HG03571 (cell line): Measurements from ENCODE around the gene CBX4.

Experiments used
- ATAC-seq: cut with Tn5 transposase; IDR thresholded peaks from one replicate; pipeline ENCODE4 v1.9.1; 2021; ENCODE audit not compliant: unreplicated experiment

Gene CBX4

DNA sequence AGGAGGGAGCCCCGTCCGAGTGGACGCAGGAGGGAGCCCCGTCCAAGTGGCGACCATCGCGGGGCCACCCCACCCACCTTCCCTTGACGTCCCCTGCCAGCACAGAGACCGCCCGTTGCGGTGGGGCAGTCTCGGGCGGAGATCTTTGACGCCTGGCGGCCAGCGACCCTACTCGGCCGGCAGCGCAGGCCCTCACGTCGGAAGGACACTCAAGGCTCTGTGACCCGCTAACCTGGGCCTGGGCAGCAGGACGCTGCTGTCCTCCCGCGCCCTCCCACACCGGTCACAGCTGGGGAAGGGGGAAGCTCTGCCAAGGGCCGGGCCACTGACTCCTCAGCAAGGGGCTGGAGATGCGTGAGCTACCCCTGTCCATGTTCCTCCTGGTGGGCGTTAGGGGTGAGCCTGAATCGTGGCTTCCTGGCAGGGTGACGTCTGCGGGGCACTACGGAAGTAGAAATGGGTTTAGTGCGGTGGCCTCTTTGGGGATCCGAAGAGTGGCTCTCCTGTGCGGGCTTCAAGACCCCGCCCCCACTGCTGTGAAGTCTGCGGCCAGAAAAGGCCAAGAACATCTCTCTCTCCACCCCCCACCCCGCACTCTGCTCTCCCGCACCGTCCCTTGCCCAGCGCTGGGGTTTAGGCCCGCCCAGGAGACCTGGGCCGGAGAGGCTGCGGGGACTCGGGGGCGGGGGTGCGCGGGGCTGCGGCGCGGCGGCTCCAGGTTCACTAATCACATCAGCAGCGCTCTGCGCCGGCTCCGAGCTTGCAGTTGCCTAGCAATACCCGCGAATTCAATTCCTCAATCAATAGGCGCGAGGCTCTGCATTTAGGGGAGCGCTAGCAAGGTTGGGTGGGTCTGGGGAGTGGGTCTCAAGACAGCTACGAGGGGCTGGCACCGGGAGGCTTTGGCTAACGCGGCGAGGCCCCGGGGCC, 48.2 kb downstream of the CBX4 start:
- no peak for ATAC-seq

DNA sequence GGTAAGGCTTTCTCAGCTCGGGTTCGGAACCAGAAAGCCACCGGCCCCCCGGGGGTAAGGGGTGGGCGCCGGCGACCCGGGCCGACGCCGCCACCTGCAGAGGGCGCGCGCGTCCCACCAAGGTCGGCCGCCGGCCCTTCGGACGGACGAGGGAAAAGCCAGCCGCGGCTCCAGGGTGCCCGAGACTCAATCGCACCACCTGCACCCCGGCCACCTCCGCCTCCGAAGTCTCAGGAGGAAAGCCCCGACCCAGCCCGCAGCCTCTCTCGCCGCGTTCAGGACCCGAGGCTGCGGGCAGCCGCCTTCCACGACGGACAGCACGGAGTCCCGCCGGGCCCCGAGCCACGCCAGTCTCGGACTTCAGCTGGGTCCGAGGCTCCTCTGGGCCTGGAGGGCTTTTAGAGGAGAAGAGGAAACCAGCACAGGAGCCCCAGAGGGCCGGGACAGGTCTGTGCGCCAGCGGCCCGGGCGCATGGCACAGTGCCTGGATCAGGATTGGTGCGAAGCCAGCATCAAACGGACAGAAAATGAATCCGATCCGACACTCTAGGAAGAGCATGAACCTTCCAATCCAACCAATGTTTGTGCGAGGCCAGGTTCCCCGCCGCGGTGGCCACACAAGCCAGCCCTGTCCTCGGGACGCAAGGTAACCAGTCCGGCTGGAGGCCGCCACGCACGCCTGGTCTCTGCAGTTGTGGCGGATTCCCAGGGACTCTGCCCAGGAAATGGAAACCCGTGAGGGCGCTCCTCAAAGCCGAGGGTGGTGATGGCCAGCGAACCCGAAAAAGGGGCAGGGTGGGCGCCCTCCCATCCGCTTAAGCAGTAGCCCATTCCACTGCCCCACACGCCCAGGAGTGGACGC, 49.1 kb downstream of the CBX4 start:
- ATAC-seq = no peak

DNA sequence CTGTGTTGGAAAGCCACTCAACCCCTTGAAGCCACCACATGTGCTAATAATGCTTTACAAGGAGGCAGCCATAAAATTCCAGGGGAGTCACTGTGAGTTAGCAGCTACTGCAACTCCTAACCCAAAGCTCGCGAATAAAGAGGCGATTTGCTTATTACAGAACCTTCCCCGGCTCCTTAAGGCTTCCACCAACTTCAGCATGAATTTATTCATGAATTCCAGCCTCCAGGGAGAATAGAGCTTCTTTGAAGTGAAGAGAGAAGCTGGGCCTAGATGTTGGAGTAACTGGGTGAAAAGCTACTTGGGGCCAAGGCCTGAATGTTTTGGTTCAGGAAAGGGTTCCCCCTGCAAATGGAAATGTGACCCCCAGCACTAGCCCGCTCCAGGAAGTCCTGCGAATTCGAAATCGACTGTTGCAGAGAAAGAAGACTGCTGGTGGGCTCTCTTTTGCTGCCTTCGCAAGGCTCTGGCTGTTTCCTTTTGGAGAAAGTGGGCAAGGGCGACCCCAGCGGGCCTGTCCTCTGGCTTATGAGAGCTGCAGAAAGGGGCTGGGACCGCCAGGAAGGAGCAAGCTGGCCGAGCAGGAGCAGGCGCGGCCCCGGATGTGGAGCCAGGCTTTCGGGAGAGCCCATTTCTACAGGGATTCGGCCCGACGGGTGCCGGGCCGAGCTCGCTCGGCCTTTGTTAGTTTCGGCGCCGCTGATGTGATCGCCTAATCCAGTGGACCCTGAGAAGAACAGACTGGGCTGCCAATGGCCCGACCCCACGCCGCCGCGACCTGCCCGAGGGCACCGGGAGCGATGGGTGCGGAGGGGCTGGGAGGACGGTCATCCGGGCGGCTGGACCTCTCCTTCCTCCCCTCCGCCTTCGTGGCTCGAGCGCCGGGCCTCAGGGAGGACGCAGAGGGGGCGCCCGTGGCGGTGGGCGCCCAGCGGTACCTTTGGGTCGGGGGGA, 50.0 kb downstream of the CBX4 start:
- ATAC-seq = no peak

DNA sequence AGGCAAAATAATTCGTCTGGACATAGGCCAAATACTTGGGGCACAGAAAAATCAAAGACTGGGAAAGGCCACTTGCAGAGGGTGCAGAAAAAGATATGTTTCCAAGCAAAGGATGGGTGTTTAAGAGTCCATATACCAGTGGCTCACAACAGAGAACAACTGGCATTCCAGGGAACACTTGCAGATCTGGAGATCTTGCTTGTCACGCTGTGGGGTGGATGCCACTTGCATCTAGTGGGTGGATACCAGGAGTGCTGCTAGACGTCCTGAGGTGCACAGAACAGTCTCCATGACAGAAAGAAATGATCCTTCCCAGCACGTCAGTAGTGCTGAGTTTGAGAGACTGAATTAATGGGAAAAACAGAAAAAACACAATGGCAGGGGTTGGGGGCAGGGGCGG, 50.8 kb downstream of the CBX4 start:
- ATAC-seq = no peak

DNA sequence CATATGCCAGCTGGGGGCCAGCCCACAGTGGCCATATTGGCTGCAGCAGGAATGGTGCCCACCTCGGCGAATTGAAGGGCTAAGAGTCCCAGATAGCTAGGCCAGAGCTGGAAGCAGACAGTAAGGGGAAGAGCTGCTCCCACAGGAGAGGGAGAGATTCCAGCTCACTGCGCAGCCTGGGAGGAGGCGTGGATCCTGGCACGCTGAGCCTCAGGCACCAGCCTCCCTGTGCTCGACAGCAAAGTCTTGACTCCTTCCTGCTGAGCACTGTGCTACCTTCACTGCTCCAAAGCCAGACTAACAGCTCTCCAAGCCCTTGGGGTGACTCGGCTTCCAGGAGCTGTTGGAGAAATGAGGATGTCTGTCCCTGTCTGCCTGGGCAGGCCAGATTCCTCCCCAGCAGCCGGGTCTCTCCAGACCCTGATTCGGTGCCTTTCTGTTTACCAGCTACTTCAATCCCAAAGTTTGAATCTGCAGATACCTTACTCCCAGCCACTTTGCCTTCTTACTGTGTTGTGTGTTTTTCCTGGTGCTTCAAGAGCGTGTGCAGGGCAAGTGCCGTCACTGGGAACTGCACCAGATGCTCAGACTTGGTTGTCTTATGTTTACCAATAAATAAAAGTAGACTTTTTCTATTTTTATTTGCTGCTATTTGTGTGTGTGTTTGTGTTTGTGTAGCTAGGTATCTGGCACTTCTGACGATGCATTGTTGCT, 52.2 kb downstream of the CBX4 start:
- no peak for ATAC-seq

DNA sequence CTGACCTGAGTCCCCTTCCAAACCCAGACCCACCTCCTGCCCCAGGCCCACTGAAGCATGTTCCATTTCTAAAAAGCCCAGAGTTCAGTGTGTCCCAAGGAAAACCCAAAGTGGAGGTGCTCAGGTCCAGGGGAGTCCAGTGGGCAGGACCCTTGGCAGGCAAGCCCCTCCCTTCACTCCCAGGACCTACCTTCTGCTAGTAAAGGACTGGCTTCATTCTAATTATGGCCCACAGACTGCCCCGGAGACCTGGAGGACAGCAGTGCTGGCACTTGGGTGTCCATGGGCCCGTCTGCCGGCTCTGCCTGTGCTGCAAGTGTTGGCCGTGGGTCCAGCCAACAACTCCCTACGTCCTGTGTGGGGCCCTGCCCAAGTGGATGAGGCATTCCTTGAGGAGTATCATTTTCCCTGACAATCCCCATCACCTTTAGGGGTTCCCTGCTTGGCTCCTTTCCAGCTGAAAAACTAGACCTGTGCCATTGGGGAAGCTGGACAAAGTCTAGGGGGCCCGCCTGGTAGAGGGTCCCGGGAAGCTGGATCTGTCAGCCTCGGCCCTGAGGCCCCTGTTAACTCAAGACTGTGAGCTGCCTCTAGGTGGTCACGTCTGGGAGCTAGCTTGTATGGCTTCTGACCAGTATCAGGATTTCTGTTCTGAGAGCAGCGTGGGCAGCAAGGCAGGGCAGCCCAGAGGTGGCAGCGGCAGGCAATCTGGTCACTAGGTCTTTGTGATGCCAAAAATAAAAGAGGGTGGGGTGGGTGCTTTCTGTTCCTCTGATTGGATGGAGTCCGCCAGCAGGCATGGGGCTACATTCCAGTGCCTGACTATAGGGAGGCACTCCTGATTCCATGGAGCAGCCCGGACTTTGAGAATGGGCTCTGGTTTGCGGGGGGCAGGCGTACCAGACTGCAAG, 53.1 kb downstream of the CBX4 start:
- ATAC-seq = no peak

DNA sequence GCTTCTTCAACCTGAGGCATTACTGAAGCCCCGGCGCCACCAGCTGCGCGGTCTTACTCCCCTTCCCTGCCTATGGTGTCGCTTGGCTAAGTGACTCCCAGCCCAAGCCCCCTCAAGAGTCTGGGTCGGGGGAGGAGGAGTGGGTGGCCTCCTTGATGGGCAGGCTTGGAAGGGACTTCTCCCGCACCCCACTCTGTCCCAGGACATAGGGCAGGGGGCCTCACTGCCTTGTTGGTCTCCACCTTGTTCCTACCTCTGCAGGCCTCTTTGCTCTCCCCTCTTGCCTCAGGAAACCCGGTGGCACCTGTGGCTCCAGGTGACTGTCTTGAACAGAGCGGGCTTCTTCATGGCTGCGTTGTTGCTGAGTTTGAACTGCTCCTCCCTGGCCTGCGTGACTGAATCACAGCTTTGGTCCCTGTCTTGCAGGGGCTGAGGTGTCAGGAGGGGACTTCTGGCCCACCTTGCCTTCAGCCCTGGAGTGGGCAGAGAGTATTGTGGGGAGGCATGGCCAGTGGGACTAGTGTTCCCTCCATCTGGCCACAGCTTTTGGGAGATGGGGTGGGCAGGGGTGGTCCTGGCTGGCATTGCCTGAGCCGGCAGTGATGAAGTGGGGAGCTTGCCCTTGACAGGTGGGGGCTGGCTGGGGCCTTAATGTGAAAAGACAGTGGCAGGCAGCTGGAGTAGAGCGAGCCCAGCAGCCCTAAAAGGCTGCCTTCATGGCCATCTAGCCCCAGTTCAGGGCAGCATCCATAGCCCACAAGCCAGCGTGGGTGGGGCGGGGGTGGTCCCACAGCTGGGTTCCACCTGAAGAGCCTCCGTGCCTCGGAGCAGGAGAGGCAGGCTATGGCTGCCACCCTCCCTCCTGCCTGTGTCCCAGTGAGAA, 54.0 kb downstream of the CBX4 start:
- no peak for ATAC-seq

DNA sequence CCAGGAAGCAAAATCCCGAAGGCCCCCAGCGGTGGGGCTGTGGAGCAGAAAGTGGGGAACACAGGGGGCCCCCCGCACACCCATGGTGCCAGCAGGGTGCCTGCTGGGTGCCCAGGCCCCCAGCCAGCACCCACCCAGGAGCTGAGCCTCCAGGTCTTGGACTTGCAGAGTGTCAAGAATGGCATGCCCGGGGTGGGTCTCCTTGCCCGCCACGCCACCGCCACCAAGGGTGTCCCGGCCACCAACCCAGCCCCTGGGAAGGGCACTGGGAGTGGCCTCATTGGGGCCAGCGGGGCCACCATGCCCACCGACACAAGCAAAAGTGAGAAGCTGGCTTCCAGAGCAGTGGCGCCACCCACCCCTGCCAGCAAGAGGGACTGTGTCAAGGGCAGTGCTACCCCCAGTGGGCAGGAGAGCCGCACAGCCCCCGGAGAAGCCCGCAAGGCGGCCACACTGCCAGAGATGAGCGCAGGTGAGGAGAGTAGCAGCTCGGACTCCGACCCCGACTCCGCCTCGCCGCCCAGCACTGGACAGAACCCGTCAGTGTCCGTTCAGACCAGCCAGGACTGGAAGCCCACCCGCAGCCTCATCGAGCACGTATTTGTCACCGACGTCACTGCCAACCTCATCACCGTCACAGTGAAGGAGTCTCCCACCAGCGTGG, 54.8 kb downstream of the CBX4 start:
- ATAC-seq = no peak

DNA sequence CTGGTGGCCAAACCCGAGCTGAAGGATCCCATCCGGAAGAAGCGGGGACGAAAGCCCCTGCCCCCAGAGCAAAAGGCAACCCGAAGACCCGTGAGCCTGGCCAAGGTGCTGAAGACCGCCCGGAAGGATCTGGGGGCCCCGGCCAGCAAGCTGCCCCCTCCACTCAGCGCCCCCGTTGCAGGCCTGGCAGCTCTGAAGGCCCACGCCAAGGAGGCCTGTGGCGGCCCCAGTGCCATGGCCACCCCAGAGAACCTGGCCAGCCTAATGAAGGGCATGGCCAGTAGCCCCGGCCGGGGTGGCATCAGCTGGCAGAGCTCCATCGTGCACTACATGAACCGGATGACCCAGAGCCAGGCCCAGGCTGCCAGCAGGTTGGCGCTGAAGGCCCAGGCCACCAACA, 55.3 kb downstream of the CBX4 start:
- no peak for ATAC-seq
